ENCODE results near the gene SEC23A.

- TF ChIP-seq CTCF (IDR thresholded peaks at IDR 0.05) (no peak), JUN (IDR thresholded peaks at IDR 0.05) (no peak), FOXS1 (CRISPR knock-in tag; IDR thresholded peaks at IDR 0.05) (no peak)
Observed at GRCh38 chr14:39025810-39026627, 77.0 kb downstream of the SEC23A start.

Data from A549 (cell line).